Vagina (tissue), 2 donors: Measurements from ENCODE around the gene SLC16A8.

ENCODE experiments used
- CTCF ChIP-seq, 3 experiments: fragments of 450-650 bp in 2 of 3; fragments of 200-600 bp in 1 of 3; sonication (generic) in 1 of 3; IDR thresholded peaks; one replicate each; pipeline ENCODE4 v1.5.1; 2017 to 2019; ENCODE audit warnings: antibody characterized with exemption in 3 of 3, mild to moderate bottlenecking in 2 of 3, moderate library complexity in 2 of 3
- POLR2A ChIP-seq, 2 donors: fragments of 450-650 bp; IDR thresholded peaks; one replicate each; pipeline ENCODE4 v1.6.1; 2017; ENCODE audit warnings: antibody characterized with exemption in 2 of 2, mild to moderate bottlenecking in 2 of 2, moderate library complexity in 2 of 2
- POLR2AphosphoS5 ChIP-seq, 2 donors: sonication (generic); formaldehyde crosslinking; IDR thresholded peaks; one replicate each; pipeline ENCODE4 v1.9.0; 2017; ENCODE audit warnings: antibody characterized with exemption in 2 of 2, mild to moderate bottlenecking in 2 of 2, low read depth in 1 of 2; ENCODE audit not compliant: insufficient read depth in 1 of 2

GRCh38 chr22:38041760-38042487 lies 42.1 kb downstream of the SLC16A8 start:
- TF ChIP-seq POLR2AphosphoS5 (IDR thresholded peaks at IDR 0.05; ENCODE audit: insufficient read depth in 1 of 2, low read depth in 1 of 2) (no peak), CTCF (IDR thresholded peaks at IDR 0.05) (no peak), POLR2A (IDR thresholded peaks at IDR 0.05) (no peak)
